EH (cell line): Measurements from ENCODE around the gene SPON2.

Source experiments
- DNase-seq: peaks from one replicate; pipeline ENCODE4 v3.0.0-alpha.2; 2015; ENCODE audit warnings: low read depth

Gene SPON2

GRCh38 chr4:1172228-1172851 is at the start of gene SPON2:
Gene SPON2 (minus strand): TSS chr4:1172583.
- no peak for DNase-seq

- no peak for DNase-seq
These were observed 48.9 kb upstream of the SPON2 start for GRCh38 chr4:1221155-1221870.

- DNase-seq = no peak
These were observed 48.2 kb upstream of the SPON2 start for GRCh38 chr4:1220566-1220965.

- no peak for DNase-seq
These were observed 47.2 kb upstream of the SPON2 start for GRCh38 chr4:1219566-1219950.

- DNase-seq = no peak
These were observed 46.5 kb upstream of the SPON2 start for GRCh38 chr4:1218634-1219565.

- DNase-seq = no peak
These were observed 45.0 kb upstream of the SPON2 start for GRCh38 chr4:1217366-1217765.

- no peak for DNase-seq
These were observed 44.5 kb upstream of the SPON2 start for GRCh38 chr4:1216869-1217294.

GRCh38 chr4:1216076-1216614 is 43.8 kb upstream of the SPON2 start:
- DNase-seq = no peak

- no peak for DNase-seq
These were observed 43.0 kb upstream of the SPON2 start for GRCh38 chr4:1215141-1216075.

- no peak for DNase-seq
These were observed 42.0 kb upstream of the SPON2 start for GRCh38 chr4:1214101-1215095.

- DNase-seq = no peak
These were observed 41.1 kb upstream of the SPON2 start for GRCh38 chr4:1213336-1213995.

- DNase-seq = no peak
These were observed 40.4 kb upstream of the SPON2 start for GRCh38 chr4:1212546-1213335.

GRCh38 chr4:1211891-1212545 is 39.6 kb upstream of the SPON2 start:
- no peak for DNase-seq

- DNase-seq = no peak
These were observed 39.0 kb upstream of the SPON2 start for GRCh38 chr4:1211371-1211770.

GRCh38 chr4:1210971-1211370 is 38.6 kb upstream of the SPON2 start:
- DNase-seq = no peak

- no peak for DNase-seq
These were observed 38.0 kb upstream of the SPON2 start for GRCh38 chr4:1210241-1210841.

- peak; percentile 82 for DNase-seq
These were observed 37.4 kb upstream of the SPON2 start for GRCh38 chr4:1209821-1210220.
